ENCODE results near the gene PASK.
"Not testable (repeated sequence)": the region's sequence is repeated elsewhere in the genome, so short reads cannot be mapped to it uniquely, and the experiment has no call there.

DNA sequence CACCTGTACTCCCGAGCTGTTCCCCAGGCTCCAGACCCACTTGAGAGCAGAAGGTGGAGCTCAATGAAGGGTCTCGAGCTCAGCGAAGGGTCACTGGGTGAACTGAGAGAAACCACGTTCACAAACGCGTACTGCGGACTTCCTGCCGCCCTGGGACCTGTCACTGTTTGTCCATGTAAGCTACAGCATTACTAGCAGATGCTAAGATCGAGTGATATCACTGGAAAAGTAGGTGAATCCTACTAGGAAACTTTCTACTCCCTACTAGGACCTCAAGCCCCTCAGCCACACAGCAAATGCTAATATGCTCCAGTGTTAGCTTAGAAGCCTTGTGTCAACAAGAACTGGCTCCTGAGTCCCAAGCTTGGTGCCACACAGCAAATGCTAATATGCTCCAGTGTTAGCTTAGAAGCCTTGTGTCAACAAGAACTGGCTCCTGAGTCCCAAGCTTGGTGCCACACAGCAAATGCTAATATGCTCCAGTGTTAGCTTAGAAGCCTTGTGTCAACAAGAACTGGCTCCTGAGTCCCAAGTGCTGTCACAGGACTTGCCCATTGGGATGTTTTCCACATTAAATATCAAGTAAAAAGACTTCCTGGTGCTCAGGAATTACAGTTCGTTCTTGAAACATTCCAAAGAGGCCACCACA lies 56.0 kb downstream of the PASK start:
- TF ChIP-seq, protein P1, sequence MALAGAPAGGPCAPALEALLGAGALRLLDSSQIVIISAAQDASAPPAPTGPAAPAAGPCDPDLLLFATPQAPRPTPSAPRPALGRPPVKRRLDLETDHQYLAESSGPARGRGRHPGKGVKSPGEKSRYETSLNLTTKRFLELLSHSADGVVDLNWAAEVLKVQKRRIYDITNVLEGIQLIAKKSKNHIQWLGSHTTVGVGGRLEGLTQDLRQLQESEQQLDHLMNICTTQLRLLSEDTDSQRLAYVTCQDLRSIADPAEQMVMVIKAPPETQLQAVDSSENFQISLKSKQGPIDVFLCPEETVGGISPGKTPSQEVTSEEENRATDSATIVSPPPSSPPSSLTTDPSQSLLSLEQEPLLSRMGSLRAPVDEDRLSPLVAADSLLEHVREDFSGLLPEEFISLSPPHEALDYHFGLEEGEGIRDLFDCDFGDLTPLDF (CRISPR knock-in tag; IDR thresholded peaks at IDR 0.05): not testable (repeated sequence)
- not testable (repeated sequence) for TF ChIP-seq CTCF (IDR thresholded peaks at IDR 0.05); ZNF121 (CRISPR knock-in tag; IDR thresholded peaks at IDR 0.05); E2F5 (CRISPR knock-in tag; IDR thresholded peaks at IDR 0.05)
- TF ChIP-seq, protein P2, sequence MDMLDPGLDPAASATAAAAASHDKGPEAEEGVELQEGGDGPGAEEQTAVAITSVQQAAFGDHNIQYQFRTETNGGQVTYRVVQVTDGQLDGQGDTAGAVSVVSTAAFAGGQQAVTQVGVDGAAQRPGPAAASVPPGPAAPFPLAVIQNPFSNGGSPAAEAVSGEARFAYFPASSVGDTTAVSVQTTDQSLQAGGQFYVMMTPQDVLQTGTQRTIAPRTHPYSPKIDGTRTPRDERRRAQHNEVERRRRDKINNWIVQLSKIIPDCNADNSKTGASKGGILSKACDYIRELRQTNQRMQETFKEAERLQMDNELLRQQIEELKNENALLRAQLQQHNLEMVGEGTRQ (CRISPR knock-in tag; IDR thresholded peaks at IDR 0.05): not testable (repeated sequence)
- TF ChIP-seq, protein P3, sequence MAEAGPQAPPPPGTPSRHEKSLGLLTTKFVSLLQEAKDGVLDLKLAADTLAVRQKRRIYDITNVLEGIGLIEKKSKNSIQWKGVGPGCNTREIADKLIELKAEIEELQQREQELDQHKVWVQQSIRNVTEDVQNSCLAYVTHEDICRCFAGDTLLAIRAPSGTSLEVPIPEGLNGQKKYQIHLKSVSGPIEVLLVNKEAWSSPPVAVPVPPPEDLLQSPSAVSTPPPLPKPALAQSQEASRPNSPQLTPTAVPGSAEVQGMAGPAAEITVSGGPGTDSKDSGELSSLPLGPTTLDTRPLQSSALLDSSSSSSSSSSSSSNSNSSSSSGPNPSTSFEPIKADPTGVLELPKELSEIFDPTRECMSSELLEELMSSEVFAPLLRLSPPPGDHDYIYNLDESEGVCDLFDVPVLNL (CRISPR knock-in tag; IDR thresholded peaks at IDR 0.05; ENCODE audit: borderline replicate concordance, low read depth): not testable (repeated sequence)
